PC-3 (cell line): Measurements from ENCODE around the gene GATAD2A.

Source experiments
- EZH2 ChIP-seq: fragments of 300-600 bp; sonication (generic); IDR thresholded peaks from one replicate; pipeline ENCODE4 v1.6.1; 2017; ENCODE audit warnings: antibody characterized with exemption, mild to moderate bottlenecking, low read length; ENCODE audit not compliant: unreplicated experiment
- EZH2phosphoT487 ChIP-seq: fragments of 300-600 bp; sonication (generic); IDR thresholded peaks from 2 replicates; pipeline ENCODE4 v1.6.1; 2018; ENCODE audit warnings: mild to moderate bottlenecking, antibody characterized with exemption, low read length, borderline replicate concordance
- TF ChIP-seq, protein P1 (sequence below): fragments of 300-600 bp; sonication (generic); conservative IDR thresholded peaks from 2 replicates; pipeline ENCODE4 v1.5.1; 2017; ENCODE audit warnings: antibody characterized with exemption, low read depth, mild to moderate bottlenecking, low read length

- no peak for TF ChIP-seq EZH2
- TF ChIP-seq, protein P1, sequence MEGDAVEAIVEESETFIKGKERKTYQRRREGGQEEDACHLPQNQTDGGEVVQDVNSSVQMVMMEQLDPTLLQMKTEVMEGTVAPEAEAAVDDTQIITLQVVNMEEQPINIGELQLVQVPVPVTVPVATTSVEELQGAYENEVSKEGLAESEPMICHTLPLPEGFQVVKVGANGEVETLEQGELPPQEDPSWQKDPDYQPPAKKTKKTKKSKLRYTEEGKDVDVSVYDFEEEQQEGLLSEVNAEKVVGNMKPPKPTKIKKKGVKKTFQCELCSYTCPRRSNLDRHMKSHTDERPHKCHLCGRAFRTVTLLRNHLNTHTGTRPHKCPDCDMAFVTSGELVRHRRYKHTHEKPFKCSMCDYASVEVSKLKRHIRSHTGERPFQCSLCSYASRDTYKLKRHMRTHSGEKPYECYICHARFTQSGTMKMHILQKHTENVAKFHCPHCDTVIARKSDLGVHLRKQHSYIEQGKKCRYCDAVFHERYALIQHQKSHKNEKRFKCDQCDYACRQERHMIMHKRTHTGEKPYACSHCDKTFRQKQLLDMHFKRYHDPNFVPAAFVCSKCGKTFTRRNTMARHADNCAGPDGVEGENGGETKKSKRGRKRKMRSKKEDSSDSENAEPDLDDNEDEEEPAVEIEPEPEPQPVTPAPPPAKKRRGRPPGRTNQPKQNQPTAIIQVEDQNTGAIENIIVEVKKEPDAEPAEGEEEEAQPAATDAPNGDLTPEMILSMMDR: no peak
- no peak for TF ChIP-seq EZH2phosphoT487
These were observed 145.0 kb downstream of the GATAD2A start for GRCh38 chr19:19550485-19550929.
